Muscle layer of colon (tissue), 2 donors: ENCODE measurements around the gene USP54.
"Not testable (repeated sequence)": the region's sequence is repeated elsewhere in the genome, so short reads cannot be mapped to it uniquely, and the experiment has no call there.

ENCODE experiments used
- H3K27ac ChIP-seq: one replicate; pipeline ENCODE4 v1.7.0; 2013; ENCODE audit warnings: low read depth, mild to moderate bottlenecking, low read length, moderate library complexity
- H3K27me3 ChIP-seq, 2 donors: one replicate each; pipeline ENCODE4 v1.7.0; 2013; ENCODE audit warnings: low read length in 2 of 2, mild to moderate bottlenecking in 2 of 2; ENCODE audit not compliant: insufficient read depth in 2 of 2, control insufficient read depth in 1 of 2
- H3K36me3 ChIP-seq: one replicate; pipeline ENCODE4 v1.7.0; 2013; ENCODE audit warnings: mild to moderate bottlenecking, low read length; ENCODE audit not compliant: insufficient read depth
- H3K4me1 ChIP-seq: one replicate; pipeline ENCODE4 v1.7.0; 2013; ENCODE audit warnings: mild to moderate bottlenecking, low read length; ENCODE audit not compliant: insufficient read depth
- H3K4me3 ChIP-seq, 2 donors: one replicate each; pipeline ENCODE4 v1.7.0; 2013; ENCODE audit warnings: low read length in 2 of 2, low read depth in 1 of 2, mild to moderate bottlenecking in 1 of 2, moderate library complexity in 1 of 2
- H3K9ac ChIP-seq: one replicate; pipeline ENCODE4 v1.7.0; 2013; ENCODE audit warnings: low read length
- H3K9me3 ChIP-seq: one replicate; pipeline ENCODE4 v1.7.0; 2013; ENCODE audit warnings: mild to moderate bottlenecking, low read length
- donor health status: abdominal sarcoma.
- donor health status: Adenocarcinoma of cecum.

USP54 gene

DNA sequence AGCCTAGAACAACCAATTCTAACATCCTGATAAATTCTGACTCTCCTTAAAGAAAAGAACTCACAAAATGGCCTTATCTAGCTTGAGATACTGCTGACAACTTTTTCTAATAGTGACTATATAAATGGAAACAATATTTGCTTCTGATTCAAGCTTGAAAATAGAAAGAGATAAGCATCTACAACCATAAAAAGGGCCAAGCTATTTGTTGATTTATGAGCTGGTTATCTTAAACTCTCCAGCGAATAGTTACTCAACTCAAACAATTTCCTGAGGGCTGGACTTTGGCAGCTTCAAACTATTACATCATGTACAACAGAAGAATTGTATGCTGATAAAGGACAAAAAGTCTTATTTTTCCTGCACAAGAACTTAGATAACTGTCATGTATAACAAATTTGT is 4.6 kb downstream of the USP54 start:
- H3K9ac ChIP-seq, result no peak overlapping the region
- H3K36me3 ChIP-seq, result no peaks in the 10 kb centered on the region
- H3K4me3 ChIP-seq, result no peak overlapping the region
- no peaks in the 10 kb centered on the region for H3K9me3 ChIP-seq
- H3K27me3 ChIP-seq, result no peaks in the 10 kb centered on the region
- peaks cover 24% of the 10 kb centered on the region for H3K4me1 ChIP-seq
- H3K27ac ChIP-seq, result peak overlapping the region; percentile 28

DNA sequence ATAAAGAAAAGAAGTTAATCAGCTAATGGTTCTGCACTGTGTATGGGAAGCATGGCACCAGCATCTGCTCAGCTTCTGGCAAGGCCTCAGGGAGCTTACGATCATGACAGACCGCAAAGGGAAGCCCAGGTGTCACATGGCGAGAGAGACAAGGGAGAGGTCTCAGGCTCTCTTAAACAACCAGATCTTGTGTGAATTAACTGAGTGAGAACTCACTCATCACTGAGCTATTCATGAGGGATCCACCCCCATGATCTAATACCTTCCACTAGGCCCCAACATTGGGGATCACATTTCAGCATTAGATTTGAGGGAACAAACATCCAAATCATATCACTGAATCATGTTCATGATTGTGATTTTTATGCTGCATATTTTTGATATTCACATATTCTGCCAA is 5.8 kb downstream of the USP54 start:
- Histone ChIP-seq H3K27me3 (no peaks in the 10 kb centered on the region), H3K27ac (no peak overlapping the region), H3K4me3 (no peak overlapping the region)

DNA sequence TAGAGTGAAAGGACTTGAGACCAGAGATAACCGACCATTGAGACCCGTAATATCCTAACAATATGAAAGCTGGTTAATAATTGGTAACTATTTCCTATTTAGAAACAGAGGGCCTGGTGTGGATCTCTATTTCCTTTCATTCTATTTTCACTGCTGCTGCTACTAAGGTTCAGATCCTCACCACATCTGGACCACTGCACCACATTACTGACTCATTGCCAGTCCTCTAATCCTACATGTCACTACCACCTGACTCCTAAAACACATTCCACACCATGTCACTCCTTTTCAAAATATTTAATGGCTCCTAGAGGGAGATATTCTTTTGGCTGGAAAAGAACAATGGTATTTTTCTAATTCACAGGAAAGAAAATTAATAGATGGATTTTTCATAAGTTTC is 6.4 kb downstream of the USP54 start:
- Histone ChIP-seq H3K27ac (no peak overlapping the region), H3K4me3 (no peak overlapping the region), H3K27me3 (no peaks in the 10 kb centered on the region), H3K4me1 (peaks cover 22% of the 10 kb centered on the region), H3K9ac (no peak overlapping the region), H3K9me3 (no peaks in the 10 kb centered on the region), H3K36me3 (no peaks in the 10 kb centered on the region)

More for the DNA sequence above, 5.8 kb downstream of the USP54 start:
- Histone ChIP-seq H3K4me1 (peaks cover 22% of the 10 kb centered on the region), H3K9ac (no peak overlapping the region), H3K9me3 (no peaks in the 10 kb centered on the region), H3K36me3 (no peaks in the 10 kb centered on the region)

DNA sequence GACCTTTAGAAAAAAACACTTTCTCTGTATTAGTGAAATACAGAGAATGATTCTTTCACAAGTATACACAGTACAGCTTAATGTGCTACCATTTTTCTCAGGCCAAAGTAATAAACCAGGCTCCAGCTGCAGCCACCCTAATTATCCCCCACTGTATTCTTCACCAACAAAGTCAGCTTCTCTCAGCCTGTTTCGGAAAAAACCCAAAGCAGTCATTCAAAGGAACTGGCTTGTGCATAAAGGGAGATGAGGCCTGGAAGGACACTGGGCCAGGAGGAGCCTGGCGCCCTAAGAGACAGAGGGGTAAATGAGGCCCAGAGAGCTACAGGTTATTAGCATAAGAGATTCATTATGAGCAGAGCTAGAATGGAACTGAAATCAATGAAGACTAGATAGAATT is 9.2 kb downstream of the USP54 start:
- no peaks in the 10 kb centered on the region for H3K9me3 ChIP-seq
- H3K4me3 ChIP-seq, result no peak overlapping the region
- H3K4me1 ChIP-seq, result peaks cover 31% of the 10 kb centered on the region
- H3K27me3 ChIP-seq, result no peaks in the 10 kb centered on the region
- no peaks in the 10 kb centered on the region for H3K36me3 ChIP-seq
- H3K27ac ChIP-seq, result no peak overlapping the region
- peak overlapping the region; percentile 40 for H3K9ac ChIP-seq

DNA sequence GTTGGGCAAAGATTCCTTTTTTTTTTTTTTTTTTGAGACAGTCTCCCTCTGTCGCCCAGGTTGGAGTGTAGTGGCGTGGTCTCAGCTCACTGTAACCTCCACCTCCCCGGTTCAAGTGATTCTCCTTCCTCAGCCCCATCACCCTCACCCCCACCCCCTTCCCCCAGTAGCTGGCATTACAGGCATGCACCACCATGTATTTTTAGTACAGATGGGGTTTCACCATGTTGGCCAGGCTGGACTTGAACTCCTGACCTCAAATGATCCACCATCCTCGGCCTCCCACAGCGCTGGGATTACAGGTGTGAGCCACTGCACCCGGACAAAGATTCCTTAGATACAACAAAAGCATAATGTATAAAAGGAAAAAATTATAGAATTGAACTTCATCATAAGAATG is 12.2 kb downstream of the USP54 start:
- H3K4me3 ChIP-seq, H3K9me3 ChIP-seq: not testable (repeated sequence)
- peak overlapping the region; percentile 52 for H3K27ac ChIP-seq

DNA sequence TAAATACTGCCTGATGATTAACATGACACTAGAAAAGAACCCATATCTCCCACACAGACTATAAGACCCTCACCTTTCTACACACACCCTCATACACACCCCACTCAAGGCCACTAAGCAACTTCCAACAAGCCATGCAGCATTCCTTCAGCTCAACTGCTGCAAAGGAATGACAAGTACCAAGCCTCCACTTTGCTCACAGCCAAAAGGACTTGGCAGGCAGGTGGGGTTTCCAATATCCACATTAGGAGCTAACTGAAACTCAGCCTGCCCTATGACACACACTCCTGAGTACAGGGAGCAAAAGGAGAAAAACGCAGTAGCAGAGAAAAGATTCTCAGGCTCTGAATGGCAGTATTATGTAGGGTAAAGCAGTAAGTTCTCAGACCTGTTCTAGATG is 13.4 kb downstream of the USP54 start:
- Histone ChIP-seq H3K4me1 (peaks cover 38% of the 10 kb centered on the region), H3K9ac (peak overlapping the region; percentile 13), H3K36me3 (no peaks in the 10 kb centered on the region)

More for the DNA sequence above, 12.2 kb downstream of the USP54 start:
- peaks cover 38% of the 10 kb centered on the region for H3K4me1 ChIP-seq
- H3K27me3 ChIP-seq, H3K9ac ChIP-seq, H3K36me3 ChIP-seq: not testable (repeated sequence)

DNA sequence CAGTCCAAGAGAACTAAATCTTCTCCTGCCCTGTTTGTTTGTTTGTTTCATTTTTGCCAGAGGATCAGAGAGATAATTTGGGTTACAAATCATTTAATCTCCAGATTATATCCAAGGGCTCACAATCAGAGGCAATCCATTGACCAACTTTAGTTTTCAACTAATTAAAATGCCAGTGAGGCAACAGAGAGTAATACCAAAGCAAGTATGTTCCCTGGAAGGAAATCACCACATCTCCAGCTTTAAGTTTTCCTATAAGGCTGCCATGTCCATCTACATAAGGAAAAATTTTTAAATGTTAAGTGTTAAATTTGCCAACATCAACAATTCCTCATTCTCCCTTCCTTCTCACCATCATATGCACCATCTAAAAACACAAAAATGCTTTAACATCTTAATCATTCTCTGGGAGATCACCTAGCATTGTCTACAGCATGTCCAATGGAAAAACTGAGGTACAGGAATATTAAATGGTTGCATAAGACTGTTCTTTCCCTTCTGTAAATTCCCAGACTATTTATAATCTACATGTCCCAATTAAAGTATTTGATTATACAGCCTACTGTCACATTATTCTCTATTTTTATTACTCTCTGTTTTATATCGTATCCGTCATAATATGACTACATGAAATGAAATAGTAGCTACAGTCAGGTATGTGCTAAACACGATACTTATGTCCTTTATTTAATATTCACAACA is 14.1 kb downstream of the USP54 start:
- peak overlapping the region; percentile 80 for H3K27ac ChIP-seq
- peak overlapping the region; percentile 11 for H3K9ac ChIP-seq
- peak overlapping the region in 1 of 2 donors; percentile 6 for H3K4me3 ChIP-seq
- H3K36me3 ChIP-seq, result no peaks in the 10 kb centered on the region
- H3K27me3 ChIP-seq, result no peaks in the 10 kb centered on the region
- H3K4me1 ChIP-seq, result peaks cover 41% of the 10 kb centered on the region
- H3K9me3 ChIP-seq, result no peaks in the 10 kb centered on the region

More for the DNA sequence above, 13.4 kb downstream of the USP54 start:
- Histone ChIP-seq H3K9me3 (no peaks in the 10 kb centered on the region), H3K27me3 (no peaks in the 10 kb centered on the region), H3K27ac (peak overlapping the region; percentile 45), H3K4me3 (no peak overlapping the region)

DNA sequence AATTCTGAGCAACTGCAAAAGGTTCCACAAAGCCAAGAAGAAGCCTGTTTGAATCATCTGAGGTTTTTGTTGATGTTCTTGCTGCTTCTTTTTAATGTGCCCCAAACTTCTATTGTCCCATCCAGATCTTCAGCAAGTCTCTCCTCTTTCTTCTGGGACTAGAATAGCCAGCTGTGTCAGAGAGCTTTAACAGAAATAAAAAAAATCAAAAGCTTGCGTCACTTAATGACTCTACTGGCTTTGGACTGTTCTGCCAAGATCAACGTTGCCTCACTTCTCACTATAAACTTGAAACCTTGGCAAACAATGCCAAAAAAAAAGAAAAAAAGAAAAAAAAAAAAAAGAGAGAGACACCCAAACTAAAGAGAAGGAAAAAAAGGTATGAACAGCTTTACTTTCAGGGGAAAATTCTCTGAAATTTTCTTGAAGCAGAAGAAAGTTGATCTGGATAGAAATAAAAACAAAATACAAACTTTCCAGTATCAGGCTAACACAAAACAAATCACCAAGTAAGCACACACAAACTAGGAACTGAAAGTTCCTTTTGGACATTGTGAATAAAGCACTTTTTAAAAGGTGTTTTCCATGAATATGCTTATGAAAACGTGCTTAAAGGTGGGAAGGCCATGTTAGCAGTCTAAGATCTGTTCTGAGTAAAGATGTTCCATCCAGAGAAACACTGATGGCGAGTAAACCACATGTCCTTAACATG is 14.8 kb downstream of the USP54 start:
- Histone ChIP-seq H3K27ac (peak overlapping the region; percentile 80), H3K9ac (peak overlapping the region; percentile 34), H3K4me1 (peaks cover 39% of the 10 kb centered on the region), H3K4me3 (peak overlapping the region in 1 of 2 donors; percentile 50), H3K36me3 (no peaks in the 10 kb centered on the region), H3K27me3 (no peaks in the 10 kb centered on the region), H3K9me3 (no peaks in the 10 kb centered on the region)

DNA sequence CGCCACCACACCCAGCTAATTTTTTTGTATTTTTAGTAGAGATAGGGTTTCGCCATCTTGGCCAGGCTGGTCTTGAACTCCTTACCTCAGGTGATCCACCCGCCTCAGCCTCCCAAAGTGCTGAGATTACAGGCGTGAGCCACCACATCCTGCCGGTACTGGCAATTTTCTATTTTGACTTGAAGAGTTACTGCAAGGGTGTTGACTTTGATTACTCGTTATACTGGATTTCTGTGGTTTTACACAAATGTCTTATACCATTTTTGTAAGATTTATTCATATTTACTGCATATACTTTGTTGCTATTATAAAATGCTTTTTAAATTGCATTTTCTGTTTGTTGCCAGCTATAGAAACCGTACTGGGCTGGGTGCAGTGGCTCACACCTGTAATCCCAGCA is 24.1 kb downstream of the USP54 start:
- not testable (repeated sequence) for H3K36me3 ChIP-seq, H3K27me3 ChIP-seq, H3K4me3 ChIP-seq, H3K9ac ChIP-seq, H3K9me3 ChIP-seq, H3K27ac ChIP-seq, H3K4me1 ChIP-seq

DNA sequence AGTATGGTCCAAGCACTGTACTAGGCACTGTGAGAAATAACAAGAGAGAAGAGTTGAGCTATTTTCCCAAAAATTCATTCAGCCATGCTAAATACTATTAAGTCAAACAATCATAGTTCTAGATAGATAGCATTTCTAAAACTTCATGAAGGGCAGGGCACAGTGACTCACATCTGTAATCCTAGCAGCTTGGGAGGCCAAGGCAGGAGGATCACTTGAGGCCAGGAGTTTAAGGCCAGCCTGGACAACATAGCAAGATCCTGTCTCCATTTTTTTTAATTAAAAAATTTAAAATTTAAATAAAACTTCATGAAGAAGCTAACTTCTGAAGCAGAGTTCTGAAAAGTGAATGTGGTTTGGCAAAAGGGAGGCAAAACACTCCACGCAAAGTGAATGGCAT is 29.9 kb downstream of the USP54 start:
- Histone ChIP-seq H3K27ac (no peak overlapping the region), H3K27me3 (no peaks in the 10 kb centered on the region)

DNA sequence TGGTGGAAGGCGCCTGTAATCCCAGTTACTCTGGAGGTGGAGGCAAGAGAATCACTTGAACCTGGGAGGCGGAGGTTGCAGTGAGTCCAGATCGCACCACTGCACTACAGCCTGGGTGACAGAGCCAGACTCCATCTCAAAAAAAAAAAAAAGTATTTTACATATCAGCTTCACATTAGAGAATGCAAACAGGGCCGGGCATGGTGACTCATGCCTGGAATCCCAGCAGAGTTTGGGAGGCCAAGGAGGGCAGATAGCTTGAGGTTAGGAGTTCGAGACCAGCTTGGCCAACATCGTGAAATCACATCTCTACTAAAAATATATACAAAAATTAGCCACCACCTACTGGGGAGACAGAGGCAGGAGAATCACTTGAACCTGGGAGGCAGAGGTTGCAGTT is 31.6 kb downstream of the USP54 start:
- Histone ChIP-seq H3K36me3 (no peaks in the 10 kb centered on the region), H3K27me3 (no peaks in the 10 kb centered on the region), H3K4me3 (no peak overlapping the region), H3K9ac (no peak overlapping the region), H3K4me1 (no peaks in the 10 kb centered on the region), H3K27ac (no peak overlapping the region), H3K9me3 (no peaks in the 10 kb centered on the region)

More for the DNA sequence above, 29.9 kb downstream of the USP54 start:
- no peaks in the 10 kb centered on the region for H3K4me1 ChIP-seq
- H3K36me3 ChIP-seq, result no peaks in the 10 kb centered on the region
- H3K9ac ChIP-seq, result no peak overlapping the region
- no peaks in the 10 kb centered on the region for H3K9me3 ChIP-seq
- H3K4me3 ChIP-seq, result no peak overlapping the region

DNA sequence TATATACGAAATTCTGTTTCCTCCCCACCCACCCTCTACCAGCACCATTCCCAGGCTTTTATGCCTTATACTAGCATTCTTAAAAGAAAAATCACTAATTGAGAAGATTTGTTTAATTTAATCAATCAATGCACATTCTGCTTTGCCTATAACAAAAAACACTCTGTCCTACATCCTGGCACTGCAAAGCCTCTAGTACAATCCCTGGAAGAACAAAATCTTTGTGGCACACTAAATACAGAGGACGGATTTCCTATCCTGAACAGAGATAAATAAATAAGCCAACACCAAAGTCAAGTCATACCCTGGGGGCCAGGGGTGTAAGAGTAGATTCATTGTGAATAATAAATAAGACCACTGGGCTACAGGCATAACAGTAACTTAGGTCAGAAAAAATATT is 34.3 kb downstream of the USP54 start:
- H3K36me3 ChIP-seq, result no peaks in the 10 kb centered on the region
- H3K9me3 ChIP-seq, result no peaks in the 10 kb centered on the region
- H3K27me3 ChIP-seq, result no peaks in the 10 kb centered on the region
- no peak overlapping the region for H3K4me3 ChIP-seq
- peaks cover 7% of the 10 kb centered on the region for H3K4me1 ChIP-seq
- H3K27ac ChIP-seq, result no peak overlapping the region
- no peak overlapping the region for H3K9ac ChIP-seq
